ENCODE measurements around the gene CUEDC2.

The CUEDC2 gene

DNA sequence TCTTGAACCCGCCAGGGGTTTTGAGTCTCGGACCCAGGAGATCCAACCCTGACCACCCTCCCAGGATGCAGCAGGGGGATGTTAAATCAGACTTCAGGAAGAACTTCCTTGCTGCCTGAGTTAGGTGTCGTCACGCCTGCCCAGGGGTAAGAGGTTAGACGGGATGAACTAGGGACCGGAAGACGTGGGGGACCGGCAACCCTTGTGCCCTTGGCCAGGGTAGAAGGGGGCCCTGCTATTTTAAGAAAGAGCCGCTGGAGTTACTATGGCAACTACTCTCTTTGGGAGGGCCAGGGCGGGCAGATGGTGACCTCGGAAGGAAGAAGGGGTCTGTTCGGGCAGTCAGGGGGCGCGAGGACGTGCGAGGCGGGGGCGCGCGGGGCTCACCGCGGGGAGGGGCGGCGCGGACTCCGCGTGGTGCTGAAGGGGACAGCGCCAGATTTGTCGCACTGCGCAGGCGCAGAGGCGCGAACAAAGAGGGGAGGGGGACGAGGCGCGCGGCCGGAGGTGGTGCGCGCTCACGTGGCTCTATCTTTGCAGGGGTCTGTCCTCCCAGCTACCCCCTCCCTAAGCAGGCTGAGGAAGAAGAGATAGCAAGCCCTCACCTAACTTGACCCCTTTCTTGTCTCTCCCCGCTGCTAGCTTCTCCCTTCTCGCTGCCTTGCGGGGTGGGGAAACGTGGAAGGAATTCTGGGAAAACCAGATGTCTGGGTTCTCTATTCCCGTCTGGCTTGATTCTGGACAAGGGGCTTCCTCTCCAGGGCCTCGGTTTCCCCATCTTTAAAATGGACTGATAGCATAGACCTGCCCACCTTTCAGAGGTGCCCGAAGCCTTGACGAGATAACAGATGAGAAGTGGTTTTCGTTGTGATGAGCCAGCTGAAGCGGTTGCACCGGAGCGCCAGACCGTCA is 12.8 kb downstream of the CUEDC2 start:
- peak; percentile 71 to 81 for DNase-seq (ENCODE audit: low read depth in 1 of 2, low spot score in 1 of 2)
- in situ Hi-C loops (cut with HindIII; ENCODE audit: low pct_unique_long_range_greater_than_20kb, low sequenced_read_pairs), result no loop called here
- TF ChIP-seq JUND (IDR thresholded peaks at IDR 0.05; ENCODE audit: low read depth), result no peak

DNA sequence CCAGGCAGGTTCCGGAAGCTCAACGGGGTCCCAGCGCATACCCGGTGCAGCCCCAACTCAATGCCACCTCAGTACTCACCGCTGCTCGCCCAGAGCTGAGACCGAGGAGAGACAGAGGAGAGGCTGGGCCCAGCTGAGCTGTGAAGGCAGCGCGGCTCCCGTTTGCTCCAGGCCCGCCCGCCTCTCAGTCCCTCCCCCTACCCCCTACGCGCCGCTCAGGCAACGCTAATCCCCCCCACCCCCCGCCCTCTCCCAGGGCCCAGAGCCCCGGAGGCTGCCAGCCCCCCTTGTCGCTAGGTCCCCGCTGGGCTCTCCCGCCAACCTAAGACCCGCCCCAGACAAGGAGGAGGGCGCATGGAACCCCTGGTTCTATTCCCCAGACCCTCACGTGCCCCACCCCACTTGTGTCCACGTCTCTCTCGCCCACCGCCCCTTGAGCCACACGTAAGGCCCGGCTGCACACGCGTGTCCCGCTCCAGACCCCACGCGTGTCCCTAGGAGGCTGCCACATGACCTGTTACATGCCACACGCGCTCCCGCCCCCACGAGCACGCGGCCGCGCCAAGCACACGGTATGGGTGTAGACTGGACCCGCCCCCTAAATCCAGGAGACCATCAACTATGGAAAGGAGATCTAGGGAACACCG is 13.6 kb downstream of the CUEDC2 start, which contains the start of gene PSD:
Gene PSD, minus strand, starts transcription at position 164 of the 647 bp plus-strand sequence. CDS start 1,747 bp downstream, outside the sequence.
- no peak for DNase-seq (ENCODE audit: low read depth in 1 of 2, low spot score in 1 of 2)
- in situ Hi-C loops (cut with HindIII; ENCODE audit: low pct_unique_long_range_greater_than_20kb, low sequenced_read_pairs), result no loop called here
- TF ChIP-seq JUND (IDR thresholded peaks at IDR 0.05; ENCODE audit: low read depth), result no peak

DNA sequence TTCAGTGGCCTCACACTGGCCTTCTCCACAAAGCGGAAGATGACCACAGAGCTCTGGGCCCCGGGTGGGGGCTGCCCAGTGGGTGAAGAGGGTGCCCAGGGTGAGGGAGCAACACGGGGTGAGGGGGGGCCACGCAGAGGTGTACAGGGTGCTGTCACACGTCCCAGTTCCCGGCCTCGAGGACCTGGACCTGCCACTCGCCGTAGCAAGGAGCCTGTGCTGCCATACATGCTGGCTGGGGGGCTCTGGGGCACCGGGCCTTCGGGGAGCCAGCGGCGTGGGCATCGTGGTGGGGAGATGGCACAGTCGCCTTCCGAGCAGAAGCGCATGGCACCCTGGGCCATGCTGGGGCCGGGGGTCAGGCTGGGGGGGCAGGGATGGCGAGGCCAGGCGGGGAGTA is 15.7 kb downstream of the CUEDC2 start:
- TF ChIP-seq JUND (IDR thresholded peaks at IDR 0.05; ENCODE audit: low read depth), result no peak
- no peak for DNase-seq (ENCODE audit: low read depth in 1 of 2, low spot score in 1 of 2)
- in situ Hi-C loops (cut with HindIII; ENCODE audit: low pct_unique_long_range_greater_than_20kb, low sequenced_read_pairs), result no loop called here

DNA sequence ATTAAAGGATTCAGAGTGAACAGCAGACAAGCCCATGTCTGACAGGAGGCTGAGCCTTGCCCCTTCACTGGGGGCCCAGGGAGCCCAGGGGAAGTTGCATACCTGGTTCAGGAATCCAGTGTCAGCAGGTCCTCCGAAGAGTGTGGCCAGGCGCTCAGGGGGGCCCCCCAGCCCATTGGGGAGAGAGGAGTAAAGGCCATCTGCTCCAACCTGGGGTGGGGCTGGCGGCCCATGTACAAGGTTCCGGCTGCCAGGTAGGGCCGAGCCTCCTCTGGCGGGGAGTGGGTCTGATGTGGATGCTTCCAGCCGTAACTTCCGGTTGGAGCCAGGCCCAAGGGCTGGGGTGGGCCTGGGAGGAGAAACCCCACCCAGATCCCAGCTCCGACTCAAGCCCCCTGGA is 16.1 kb downstream of the CUEDC2 start:
- no peak for TF ChIP-seq JUND (IDR thresholded peaks at IDR 0.05; ENCODE audit: low read depth)
- no peak for DNase-seq (ENCODE audit: low read depth in 1 of 2, low spot score in 1 of 2)

DNA sequence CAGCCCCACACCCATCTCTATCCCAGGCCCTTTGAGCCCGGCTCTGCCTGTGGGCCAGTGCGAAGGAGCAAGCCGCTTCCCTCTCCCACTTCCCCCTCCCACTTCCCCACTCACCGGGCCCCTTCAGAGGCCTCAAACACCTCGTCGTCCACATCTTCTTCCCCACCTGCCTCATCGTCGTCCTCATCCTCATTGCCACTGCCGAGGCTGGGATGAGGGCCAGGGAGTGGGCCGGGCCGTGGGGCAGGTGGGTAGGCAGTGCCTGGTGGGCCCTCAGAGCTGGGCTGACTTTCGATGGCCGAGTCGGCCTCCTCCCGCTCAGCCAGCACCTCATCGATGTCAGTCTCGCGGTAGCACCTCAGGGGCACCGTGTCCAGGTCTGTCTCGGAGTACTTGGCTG is 17.6 kb downstream of the CUEDC2 start:
- in situ Hi-C loops (cut with HindIII; ENCODE audit: low pct_unique_long_range_greater_than_20kb, low sequenced_read_pairs), result no loop called here
- no peak for TF ChIP-seq JUND (IDR thresholded peaks at IDR 0.05; ENCODE audit: low read depth)
- DNase-seq (ENCODE audit: low read depth in 1 of 2, low spot score in 1 of 2), result no peak

More for the DNA sequence above, 16.1 kb downstream of the CUEDC2 start:
- in situ Hi-C loops (cut with HindIII; ENCODE audit: low pct_unique_long_range_greater_than_20kb, low sequenced_read_pairs), result no loop called here

DNA sequence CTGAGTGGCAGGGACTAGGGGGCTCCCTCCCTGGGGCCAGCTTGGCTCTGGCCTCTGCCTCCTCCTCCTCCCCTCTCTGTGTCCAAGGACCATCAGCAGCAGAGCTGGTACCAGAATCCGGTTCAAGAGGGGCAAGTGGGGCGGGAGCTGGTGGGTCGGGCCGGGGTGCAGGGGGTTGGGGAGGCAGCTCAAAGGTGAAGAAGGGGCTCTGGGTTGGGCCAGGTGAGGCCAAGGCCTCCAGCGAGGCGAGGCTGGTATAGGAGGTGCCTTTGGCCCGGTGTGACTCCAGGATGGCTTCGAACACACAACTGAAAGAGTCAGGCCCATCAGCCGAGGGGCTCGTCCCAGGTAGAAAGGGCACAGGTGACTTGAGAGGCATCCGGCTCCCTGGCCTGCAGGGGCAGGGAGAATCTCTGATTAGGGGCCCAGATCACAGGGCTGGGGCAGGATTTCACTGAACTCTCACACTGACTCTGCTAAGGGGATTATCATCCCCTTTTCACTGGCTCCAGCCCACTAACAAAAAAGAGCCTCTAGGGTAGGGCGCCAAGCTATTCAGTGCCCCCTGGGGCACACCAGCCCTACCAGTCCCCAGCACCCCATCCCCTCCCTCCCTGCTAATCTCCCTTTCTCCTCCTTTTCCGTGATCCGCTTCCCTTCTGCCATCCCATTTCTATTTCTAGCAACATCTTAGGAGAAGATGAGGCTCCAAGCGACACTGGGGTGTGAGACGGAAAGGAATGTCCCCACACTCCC is 18.4 kb downstream of the CUEDC2 start:
- TF ChIP-seq JUND (IDR thresholded peaks at IDR 0.05; ENCODE audit: low read depth), result no peak
- no peak for DNase-seq (ENCODE audit: low read depth in 1 of 2, low spot score in 1 of 2)
- in situ Hi-C loops (cut with HindIII; ENCODE audit: low pct_unique_long_range_greater_than_20kb, low sequenced_read_pairs), result no loop called here

DNA sequence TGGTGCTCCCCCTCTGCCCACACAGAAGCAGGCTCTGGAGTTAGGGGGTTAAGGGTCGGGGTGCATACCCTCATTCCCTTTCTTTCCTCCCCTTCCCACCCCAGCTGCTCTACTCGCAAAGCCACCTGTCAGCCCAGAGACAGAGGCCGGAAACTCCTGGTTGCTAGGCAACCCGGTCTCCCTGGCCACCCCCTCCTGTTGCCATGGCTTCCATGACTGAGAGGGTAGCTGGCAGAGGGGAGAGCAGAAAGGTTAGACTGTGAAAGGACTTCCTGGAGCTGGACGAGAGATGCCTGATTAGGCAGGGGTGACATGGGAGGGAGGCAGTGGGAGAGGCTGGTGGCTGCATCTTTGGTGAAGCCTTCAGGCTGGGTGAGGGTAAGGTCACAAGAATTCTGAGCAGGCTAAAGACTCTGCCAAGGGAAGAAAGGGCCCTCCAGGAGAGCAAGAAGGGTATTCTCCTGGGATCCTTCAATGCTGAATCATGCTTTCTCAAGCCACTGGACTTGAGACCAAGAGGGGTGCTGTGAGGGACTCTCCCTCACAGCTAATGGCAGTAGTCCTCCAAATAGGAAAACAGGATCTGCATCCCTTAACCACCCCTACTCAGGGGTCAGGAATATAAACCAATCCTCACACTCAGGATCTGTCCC is 19.2 kb downstream of the CUEDC2 start:
- no peak for DNase-seq (ENCODE audit: low read depth in 1 of 2, low spot score in 1 of 2)
- no peak for TF ChIP-seq JUND (IDR thresholded peaks at IDR 0.05; ENCODE audit: low read depth)
- in situ Hi-C loops (cut with HindIII; ENCODE audit: low pct_unique_long_range_greater_than_20kb, low sequenced_read_pairs), result no loop called here

DNA sequence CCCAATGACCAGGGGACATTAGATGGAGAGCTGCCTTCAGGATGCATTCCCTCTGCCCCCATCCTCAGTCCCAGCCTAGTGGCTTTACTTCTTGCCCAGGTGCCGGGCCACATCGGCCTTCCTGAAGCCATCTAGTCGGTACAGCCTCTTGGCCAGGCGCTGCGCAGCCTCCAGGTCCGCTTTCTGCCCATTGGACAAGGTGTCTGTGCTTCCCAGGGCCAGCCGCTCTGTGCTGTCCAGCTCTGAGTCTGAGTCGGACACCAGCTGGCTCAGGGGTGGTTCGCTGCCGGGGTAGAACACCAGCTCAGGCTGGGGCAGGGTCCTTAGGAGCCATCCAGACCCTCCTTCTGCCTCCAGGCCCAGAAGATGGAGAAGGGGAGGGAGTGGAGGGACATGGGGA is 20.1 kb downstream of the CUEDC2 start:
- in situ Hi-C loops (cut with HindIII; ENCODE audit: low pct_unique_long_range_greater_than_20kb, low sequenced_read_pairs), result no loop called here
- TF ChIP-seq JUND (IDR thresholded peaks at IDR 0.05; ENCODE audit: low read depth), result no peak
- no peak for DNase-seq (ENCODE audit: low read depth in 1 of 2, low spot score in 1 of 2)

DNA sequence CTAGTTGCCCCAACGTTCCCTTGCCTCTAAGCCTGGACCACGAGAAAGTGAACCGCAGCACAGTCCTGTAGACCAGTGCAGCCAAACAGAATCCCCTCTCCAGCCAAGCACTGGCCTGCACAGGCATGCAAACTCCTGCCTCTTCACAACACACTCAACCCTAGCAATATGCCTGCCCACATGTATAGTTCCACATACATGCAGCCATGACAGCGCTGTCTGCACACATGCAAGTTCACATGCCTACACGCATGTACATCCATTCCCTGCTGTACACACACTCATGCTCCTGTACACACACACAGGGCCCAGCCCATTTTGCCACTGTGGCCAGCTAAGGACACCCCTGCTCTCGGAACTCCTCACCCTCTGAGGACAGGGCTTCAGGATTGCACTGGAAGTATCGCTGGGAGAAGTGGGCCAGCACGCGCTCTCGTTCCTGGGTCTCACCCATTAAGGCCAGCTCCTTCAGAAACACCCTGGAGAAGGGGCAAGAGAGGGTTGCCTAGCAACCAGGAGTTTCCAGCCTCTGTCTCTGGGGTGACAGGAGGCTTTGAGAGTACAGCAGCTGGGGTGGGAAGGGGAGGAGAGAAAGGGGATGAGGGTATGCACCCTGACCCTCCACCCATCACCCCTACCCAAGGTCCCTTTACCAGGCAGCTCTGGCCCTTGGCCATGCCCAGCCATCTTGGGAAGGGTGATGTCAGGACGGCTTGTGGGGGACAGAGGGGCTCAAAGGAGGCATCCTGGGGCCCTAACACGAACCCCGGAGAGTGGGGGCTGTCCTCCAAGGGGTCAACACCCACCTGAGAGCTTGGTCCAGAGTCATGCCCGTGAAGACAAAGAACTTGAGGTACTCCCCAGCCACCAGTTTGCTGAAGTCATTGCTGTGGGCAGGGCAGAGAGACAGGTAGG is 20.8 kb downstream of the CUEDC2 start:
- TF ChIP-seq JUND (IDR thresholded peaks at IDR 0.05; ENCODE audit: low read depth), result no peak
- in situ Hi-C loops (cut with HindIII; ENCODE audit: low pct_unique_long_range_greater_than_20kb, low sequenced_read_pairs), result no loop called here
- no peak for DNase-seq (ENCODE audit: low read depth in 1 of 2, low spot score in 1 of 2)

DNA sequence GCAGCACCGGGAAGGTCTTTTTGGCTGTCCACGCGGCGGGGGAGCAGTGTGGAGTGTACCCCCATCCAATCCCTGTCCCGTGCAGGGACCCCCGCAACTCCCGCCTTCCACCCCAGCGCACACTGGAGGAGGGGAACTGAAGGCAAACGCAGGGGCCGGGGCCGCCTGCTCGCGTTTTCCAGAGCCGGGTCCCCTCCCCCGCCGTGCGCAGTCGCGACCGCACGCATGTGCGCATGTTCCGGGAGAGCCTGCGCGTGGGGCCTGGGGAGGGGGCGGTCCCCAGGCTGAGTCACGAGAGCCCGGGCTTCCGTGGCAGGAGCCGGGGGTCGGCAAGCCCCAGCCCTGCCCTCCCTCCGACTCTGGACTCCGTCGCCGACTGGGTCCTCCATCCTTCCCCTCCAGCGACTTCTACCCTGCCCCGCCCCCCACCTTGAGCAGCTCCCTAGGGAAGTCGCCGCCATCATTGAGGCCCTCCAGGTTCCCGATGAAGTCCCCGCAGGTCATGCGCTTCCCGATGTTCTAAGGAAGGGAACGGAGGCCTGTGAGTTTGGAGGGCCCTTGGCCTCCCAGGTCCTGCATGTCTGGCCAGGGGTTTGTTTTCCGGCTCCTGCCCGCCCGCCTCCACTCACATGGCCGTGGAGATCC is 21.8 kb downstream of the CUEDC2 start:
- no peak for DNase-seq (ENCODE audit: low read depth in 1 of 2, low spot score in 1 of 2)
- in situ Hi-C loops (cut with HindIII; ENCODE audit: low pct_unique_long_range_greater_than_20kb, low sequenced_read_pairs), result no loop called here
- TF ChIP-seq JUND (IDR thresholded peaks at IDR 0.05; ENCODE audit: low read depth), result no peak
